Esophagus (tissue), 2 donors: ENCODE measurements around the gene FKBP9. TPM values are rescaled to one million over a fixed set of nuclear protein-coding genes. Genes with fewer than 3 reads are reported as not detected.

Experiments used
- H3K27ac ChIP-seq, 2 donors: one replicate each; pipeline ENCODE4 v1.5.1; 2013; ENCODE audit warnings: low read depth in 2 of 2, mild to moderate bottlenecking in 2 of 2, inconsistent platforms in 1 of 2, low read length in 1 of 2, moderate library complexity in 1 of 2
- H3K27me3 ChIP-seq, 2 donors: one replicate each; pipeline ENCODE4 v1.6.1; 2013; ENCODE audit warnings: low read length in 2 of 2, control low read depth in 1 of 2, mild to moderate bottlenecking in 1 of 2; ENCODE audit not compliant: insufficient read depth in 2 of 2, control insufficient read depth in 1 of 2
- H3K36me3 ChIP-seq, 2 donors: one replicate each; pipeline ENCODE4 v1.6.1; 2013; ENCODE audit warnings: low read length in 1 of 2; ENCODE audit not compliant: control insufficient read depth in 2 of 2, insufficient read depth in 2 of 2
- H3K4me1 ChIP-seq, 2 donors: one replicate each; pipeline ENCODE4 v1.6.1; 2013; ENCODE audit warnings: low read length in 1 of 2; ENCODE audit not compliant: control insufficient read depth in 2 of 2, insufficient read depth in 2 of 2
- H3K4me3 ChIP-seq, 2 donors: one replicate each; pipeline ENCODE4 v1.5.1; 2013; ENCODE audit warnings: low read length in 2 of 2, mild to moderate bottlenecking in 2 of 2, low read depth in 1 of 2, moderate library complexity in 1 of 2
- H3K9me3 ChIP-seq, 2 donors: one replicate each; pipeline ENCODE4 v1.6.1; 2013; ENCODE audit warnings: mild to moderate bottlenecking in 2 of 2, low read depth in 1 of 2, low read length in 1 of 2, moderate library complexity in 1 of 2; ENCODE audit not compliant: control insufficient read depth in 2 of 2, insufficient read depth in 1 of 2
- WGBS, 2 donors: extraction: QIAGEN DNeasy Blood & Tissue Kit; methylation state at CpG; one replicate each; pipeline ENCODE4 v1.1.7; 2013; 5-methylcytosine and 5-hydroxymethylcytosine counted together
- polyA plus RNA-seq, 2 donors: library from polyadenylated mRNA; stranded (reverse); fragments of 200-250 nt; gene quantifications; one replicate each; pipeline ENCODE4 v1.2.3, GENCODE V29; 2013
- donor health status: healthy with polysubstance abuse.
- donor health status: Bipolar disorder and iron deficiency.

Gene FKBP9
- polyA plus RNA-seq, 2 donors, result 15.8 to 22.6 TPM

DNA sequence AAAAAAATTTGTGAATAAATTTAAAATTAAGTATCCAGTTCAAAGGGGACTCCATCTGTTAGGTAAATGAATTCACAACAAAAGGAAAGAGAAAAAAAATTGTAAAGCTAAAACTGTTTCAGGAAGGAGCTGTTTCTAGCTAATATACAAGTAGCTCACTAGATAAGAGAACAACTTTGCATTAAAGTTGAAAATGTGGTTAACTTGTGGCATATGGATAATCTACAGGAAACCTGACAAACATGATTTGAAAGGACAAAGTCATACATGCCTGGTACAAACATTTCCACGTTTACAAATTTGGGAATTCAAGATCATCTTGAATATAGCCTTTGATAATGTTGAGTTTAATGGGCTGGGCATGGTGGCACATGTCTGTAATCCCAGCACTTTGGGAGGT lies 96.5 kb downstream of the FKBP9 start:
- H3K4me3 ChIP-seq, result no peak overlapping the region
- no peaks in the 10 kb centered on the region for H3K36me3 ChIP-seq
- no peak overlapping the region for H3K27ac ChIP-seq
- no peaks in the 10 kb centered on the region for H3K9me3 ChIP-seq
- 44 to 46% methylated on average over 1 of the region's 1 CpG for WGBS, 2 donors
- no peaks in the 10 kb centered on the region for H3K27me3 ChIP-seq
- no peaks in the 10 kb centered on the region for H3K4me1 ChIP-seq

DNA sequence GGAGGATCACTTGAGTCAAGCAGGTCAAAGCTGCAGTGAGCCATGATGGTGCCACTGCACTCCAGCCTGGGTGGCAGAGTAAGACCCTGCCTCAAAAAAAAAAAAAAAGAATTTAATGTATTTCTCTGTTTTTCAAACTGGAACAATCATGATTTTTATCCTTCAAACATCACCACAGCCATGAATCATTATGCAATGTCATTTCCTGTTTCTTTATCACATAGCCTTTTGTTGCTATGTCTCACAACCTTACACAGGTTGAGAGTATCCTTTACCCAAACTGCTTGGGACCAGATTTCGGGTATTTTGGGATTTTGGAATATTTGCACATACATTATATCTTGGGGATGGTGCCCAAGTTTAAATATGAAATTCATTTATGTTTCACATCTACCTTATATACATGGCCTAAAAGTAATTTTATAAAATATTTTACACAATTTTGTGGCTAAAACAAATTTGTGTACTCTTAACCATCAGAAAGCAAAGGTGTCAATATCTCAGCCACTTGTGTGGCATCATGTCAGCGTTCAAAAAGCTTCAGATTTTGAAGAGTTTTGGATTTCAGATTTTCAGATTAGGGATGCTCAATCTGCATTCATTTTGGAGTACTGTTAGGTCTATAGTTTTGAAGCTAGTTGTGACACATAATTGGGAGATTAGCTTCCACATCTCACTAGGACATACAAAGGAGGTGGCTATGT lies 97.2 kb downstream of the FKBP9 start:
- no peaks in the 10 kb centered on the region for H3K27me3 ChIP-seq
- H3K36me3 ChIP-seq, result no peaks in the 10 kb centered on the region
- no peaks in the 10 kb centered on the region for H3K4me1 ChIP-seq
- no peaks in the 10 kb centered on the region for H3K9me3 ChIP-seq
- H3K27ac ChIP-seq, result peak overlapping the region in 1 of 2 donors; percentile 22
- WGBS, 2 donors, result 77 to 81% methylated on average over 2 of the region's 2 CpGs
- no peak overlapping the region for H3K4me3 ChIP-seq

DNA sequence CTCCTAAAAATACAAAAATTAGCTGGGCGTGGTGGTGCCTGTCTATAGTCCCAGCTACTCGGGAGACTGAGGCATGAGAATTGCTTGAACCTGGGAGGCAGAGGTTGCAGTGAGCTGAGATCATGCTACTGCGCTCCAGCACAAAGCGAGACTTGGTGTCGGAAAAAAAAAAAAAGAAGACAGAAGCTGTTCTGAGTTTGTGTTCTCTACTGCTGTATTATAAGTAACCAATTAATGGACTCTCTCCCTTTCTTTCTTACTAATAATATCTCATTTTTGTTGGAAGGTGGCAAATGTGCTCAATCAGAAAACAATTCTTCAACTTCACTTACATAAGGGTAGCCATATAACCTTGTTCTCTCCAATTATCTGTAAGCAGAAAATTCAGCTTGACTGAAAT lies 97.9 kb downstream of the FKBP9 start:
- no peaks in the 10 kb centered on the region for H3K4me1 ChIP-seq

More for the DNA sequence above, 97.9 kb downstream of the FKBP9 start:
- Histone ChIP-seq H3K27me3 (no peaks in the 10 kb centered on the region), H3K27ac (no peak overlapping the region), H3K9me3 (no peaks in the 10 kb centered on the region), H3K36me3 (no peaks in the 10 kb centered on the region), H3K4me3 (no peak overlapping the region)
- WGBS, 2 donors, result 90 to 98% methylated on average over 5 of the region's 5 CpGs

Other genes starting within 250 kb of the FKBP9 start
- gene KBTBD2, start 65.7 kb upstream of the FKBP9 start, polyA plus RNA-seq, result 10 to 100 TPM; 12.1 to 12.5 TPM
- gene NT5C3A, start 105.3 kb downstream of the FKBP9 start, polyA plus RNA-seq, result 10 to 100 TPM; 13.9 to 15.9 TPM
- 1 to 10 TPM; 5.7 to 5.8 TPM for gene RP9, start 152.0 kb downstream of the FKBP9 start, polyA plus RNA-seq
- 1 to 10 TPM; 2.6 to 3.7 TPM for gene BBS9, start 172.1 kb downstream of the FKBP9 start, polyA plus RNA-seq